Measurements from ENCODE around the gene ITIH4. TPM values are rescaled to one million over a fixed set of nuclear protein-coding genes. Genes with fewer than 3 reads are reported as not detected.

Gene ITIH4
- total and polyA plus RNA-seq, 2 of the 13 experiments (the other 11 are each of a cell fraction or from before 2014, with no cell fraction given), result 2.7 to 5.3 TPM

DNA sequence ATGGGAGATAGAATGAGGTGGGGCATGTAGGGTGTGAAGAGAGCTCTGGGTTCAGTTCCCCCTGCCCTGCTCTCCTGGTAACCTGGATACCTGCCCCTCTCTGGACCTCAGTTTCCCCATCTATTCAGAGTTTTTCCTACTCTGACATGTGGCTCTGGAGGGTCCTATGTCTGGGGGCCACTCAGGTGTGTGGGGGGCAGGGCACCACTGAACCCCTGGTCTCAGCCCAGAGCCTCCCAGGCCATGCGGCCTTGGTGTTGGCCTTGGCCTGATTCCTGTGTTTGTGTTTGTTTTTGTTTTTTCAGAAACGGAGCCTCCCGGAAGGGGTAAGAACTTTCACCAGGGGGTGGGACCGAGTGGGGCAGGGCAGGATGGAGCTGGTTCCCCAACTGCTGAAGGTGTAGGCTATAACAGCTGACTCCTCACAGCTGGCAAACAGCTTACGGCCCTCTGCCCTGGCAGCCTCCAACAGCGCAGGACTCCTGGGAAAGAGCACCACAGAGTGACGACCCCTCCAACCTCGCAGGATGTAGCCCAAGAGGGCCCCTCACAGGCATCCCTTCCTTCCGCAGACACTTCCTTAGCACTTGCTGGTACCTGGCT lies 35.1 kb downstream of the ITIH4 start (continued):
- TF ChIP-seq ZNF614 (CRISPR knock-in tag; IDR thresholded peaks at IDR 0.05; ENCODE audit: borderline replicate concordance), result peak; percentile 59; the same call in 1 of the 2 replicates
- peak; percentile 42; the same call in 1 of the 2 replicates for TF ChIP-seq KDM2A (CRISPR knock-in tag; IDR thresholded peaks at IDR 0.05; ENCODE audit: borderline replicate concordance, low read depth)
- TF ChIP-seq, protein P1, sequence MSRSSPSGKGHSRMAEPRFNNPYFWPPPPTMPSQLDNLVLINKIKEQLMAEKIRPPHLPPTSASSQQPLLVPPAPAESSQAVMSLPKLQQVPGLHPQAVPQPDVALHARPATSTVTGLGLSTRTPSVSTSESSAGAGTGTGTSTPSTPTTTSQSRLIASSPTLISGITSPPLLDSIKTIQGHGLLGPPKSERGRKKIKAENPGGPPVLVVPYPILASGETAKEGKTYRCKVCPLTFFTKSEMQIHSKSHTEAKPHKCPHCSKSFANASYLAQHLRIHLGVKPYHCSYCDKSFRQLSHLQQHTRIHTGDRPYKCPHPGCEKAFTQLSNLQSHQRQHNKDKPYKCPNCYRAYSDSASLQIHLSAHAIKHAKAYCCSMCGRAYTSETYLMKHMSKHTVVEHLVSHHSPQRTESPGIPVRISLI (CRISPR knock-in tag; IDR thresholded peaks at IDR 0.05; ENCODE audit: borderline replicate concordance), result peak; percentile 97
- peak; percentile 79 for TF ChIP-seq KDM6A (CRISPR knock-in tag; IDR thresholded peaks at IDR 0.05; ENCODE audit: low read depth)
- no peak for TF ChIP-seq CBFB (CRISPR knock-in tag; IDR thresholded peaks at IDR 0.05)
- TF ChIP-seq, protein P2, sequence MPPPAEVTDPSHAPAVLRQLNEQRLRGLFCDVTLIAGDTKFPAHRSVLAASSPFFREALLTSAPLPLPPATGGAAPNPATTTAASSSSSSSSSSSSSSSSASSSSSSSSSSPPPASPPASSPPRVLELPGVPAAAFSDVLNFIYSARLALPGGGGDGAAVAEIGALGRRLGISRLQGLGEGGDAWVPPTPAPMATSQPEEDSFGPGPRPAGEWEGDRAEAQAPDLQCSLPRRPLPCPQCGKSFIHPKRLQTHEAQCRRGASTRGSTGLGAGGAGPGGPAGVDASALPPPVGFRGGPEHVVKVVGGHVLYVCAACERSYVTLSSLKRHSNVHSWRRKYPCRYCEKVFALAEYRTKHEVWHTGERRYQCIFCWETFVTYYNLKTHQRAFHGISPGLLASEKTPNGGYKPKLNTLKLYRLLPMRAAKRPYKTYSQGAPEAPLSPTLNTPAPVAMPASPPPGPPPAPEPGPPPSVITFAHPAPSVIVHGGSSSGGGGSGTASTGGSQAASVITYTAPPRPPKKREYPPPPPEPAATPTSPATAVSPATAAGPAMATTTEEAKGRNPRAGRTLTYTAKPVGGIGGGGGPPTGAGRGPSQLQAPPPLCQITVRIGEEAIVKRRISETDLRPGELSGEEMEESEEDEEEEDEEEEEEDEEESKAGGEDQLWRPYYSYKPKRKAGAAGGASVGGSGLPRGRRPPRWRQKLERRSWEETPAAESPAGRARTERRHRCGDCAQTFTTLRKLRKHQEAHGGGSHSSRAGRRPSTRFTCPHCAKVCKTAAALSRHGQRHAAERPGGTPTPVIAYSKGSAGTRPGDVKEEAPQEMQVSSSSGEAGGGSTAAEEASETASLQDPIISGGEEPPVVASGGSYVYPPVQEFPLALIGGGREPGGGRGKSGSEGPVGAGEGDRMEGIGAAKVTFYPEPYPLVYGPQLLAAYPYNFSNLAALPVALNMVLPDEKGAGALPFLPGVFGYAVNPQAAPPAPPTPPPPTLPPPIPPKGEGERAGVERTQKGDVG (CRISPR knock-in tag; IDR thresholded peaks at IDR 0.05; ENCODE audit: borderline replicate concordance), result 0 out of 2 replicates have a peak, but pooled peaks have one; percentile 43
- 0 out of 2 replicates have a peak, but pooled peaks have one; percentile 9 for TF ChIP-seq ZNF569 (CRISPR knock-in tag; IDR thresholded peaks at IDR 0.05; ENCODE audit: borderline replicate concordance)
- TF ChIP-seq NR2C2 (CRISPR knock-in tag; IDR thresholded peaks at IDR 0.05; ENCODE audit: borderline replicate concordance), result peak; percentile 36; the same call in 1 of the 2 replicates
- 0 out of 2 replicates have a peak, but pooled peaks have one; percentile 50 for TF ChIP-seq ZNF775 (CRISPR knock-in tag; IDR thresholded peaks at IDR 0.05; ENCODE audit: borderline replicate concordance)
- no peak for TF ChIP-seq TOPORS (CRISPR knock-in tag; IDR thresholded peaks at IDR 0.05)
- TF ChIP-seq ZNF512B (CRISPR knock-in tag; IDR thresholded peaks at IDR 0.05; ENCODE audit: borderline replicate concordance), result no peak
- peak in 1 of 2 experiments; percentile 55; a peak in 1 of 4 replicates for TF ChIP-seq HMGXB4 (CRISPR knock-in tag; IDR thresholded peaks at IDR 0.05; ENCODE audit: borderline replicate concordance in 1 of 2, low read depth in 1 of 2)
- no peak for TF ChIP-seq ZC3H13 (CRISPR knock-in tag; IDR thresholded peaks at IDR 0.05)
- peak; percentile 91; the same call in 1 of the 2 replicates for TF ChIP-seq ZBTB10 (CRISPR knock-in tag; IDR thresholded peaks at IDR 0.05; ENCODE audit: borderline replicate concordance)
- TF ChIP-seq RBFOX2 (IDR thresholded peaks at IDR 0.05; ENCODE audit: low read depth, low read length), result no peak

All from HepG2 (cell line).